Measurements from ENCODE around the gene ACACA.

ACACA gene

DNA sequence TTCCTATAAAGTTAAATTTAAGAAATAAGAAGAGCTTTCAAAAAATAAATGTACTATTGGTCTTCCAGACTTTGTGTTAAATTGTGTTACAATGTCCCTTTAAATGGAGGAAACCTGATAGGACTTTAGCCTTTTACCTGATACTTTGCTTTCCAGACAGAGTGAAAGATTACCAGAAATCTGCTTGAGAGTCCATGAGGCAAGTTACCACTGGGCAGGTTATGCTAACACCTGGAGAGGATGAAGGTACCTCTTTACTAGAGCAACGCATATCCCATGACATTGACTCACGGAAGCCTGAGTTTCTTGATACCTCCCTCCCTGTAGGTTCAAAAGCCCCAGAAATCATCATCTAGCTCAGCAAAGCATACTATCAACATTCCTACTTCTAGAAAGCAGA is 174.7 kb downstream of the ACACA start:
- DNase-seq (ENCODE audit: low read depth in 2 of 2) = no peak

- no peak for DNase-seq (ENCODE audit: low read depth in 2 of 2)
Measured at GRCh38 chr17:37230633-37231032, 176.0 kb downstream of the ACACA start.

DNA sequence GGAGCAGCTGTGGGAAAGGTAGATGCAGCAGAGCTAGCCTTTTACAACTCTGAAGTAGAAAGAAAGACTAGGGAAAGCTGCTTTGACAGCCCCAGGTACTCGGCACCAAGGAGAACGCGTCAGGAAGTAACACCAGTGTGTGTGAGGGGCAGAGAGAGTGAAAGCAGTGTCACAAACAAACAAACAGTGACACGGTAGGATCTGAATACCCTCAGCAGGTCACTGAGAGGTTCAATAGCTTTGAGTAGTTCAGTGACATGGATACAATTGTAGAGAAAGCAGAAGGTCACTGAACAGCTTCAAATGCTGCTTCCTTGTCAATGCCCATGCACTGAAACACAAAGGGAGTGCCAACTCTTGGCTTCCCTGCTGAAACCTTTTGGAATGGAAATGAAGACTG is 181.2 kb downstream of the ACACA start:
- DNase-seq (ENCODE audit: low read depth in 2 of 2) = no peak

DNA sequence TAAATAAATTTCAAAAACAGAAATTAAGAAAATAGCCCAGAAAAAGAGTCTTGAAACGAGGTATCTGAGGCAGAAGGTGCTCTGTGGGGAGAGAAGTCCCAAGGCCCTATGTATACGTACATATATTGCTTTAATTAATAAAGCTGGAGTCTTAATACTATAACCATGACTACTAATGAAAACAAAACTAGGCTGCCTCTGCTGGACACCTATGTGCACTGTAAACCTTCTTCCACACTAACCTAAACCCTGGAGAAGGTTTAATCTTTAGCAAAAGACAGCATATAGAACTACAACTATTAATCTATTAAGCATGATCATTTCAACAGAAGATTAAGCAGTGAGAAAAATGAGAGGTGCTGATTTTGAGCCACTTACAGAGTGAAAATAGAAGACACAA is 184.8 kb downstream of the ACACA start:
- no peak for DNase-seq (ENCODE audit: low read depth in 2 of 2)

DNA sequence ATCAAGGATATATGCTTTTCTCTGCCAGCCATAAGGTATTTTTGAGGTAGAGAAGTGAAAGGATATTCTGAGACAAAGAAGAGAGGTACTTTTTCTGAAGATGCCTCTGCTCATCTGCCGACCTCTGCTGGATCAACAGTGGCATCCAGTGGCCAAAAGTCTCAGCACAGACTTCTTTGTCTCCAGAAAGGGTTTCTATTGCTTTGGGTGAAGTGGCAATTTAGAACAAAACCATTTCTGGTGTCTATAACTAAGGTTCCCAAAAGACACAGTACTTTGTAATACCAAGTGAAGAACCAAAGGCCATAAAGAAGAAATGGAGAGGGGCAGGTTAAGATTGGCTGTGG is 186.1 kb downstream of the ACACA start:
- DNase-seq (ENCODE audit: low read depth in 2 of 2) = no peak

- no peak for DNase-seq (ENCODE audit: low read depth in 2 of 2)
Measured at GRCh38 chr17:37219876-37220606, 186.6 kb downstream of the ACACA start.

GRCh38 chr17:37218849-37219248 is 187.8 kb downstream of the ACACA start:
- DNase-seq (ENCODE audit: low read depth in 2 of 2) = no peak

GRCh38 chr17:37214416-37214815 is 192.2 kb downstream of the ACACA start:
- no peak for DNase-seq (ENCODE audit: low read depth in 2 of 2)

- no peak for DNase-seq (ENCODE audit: low read depth in 2 of 2)
Measured at GRCh38 chr17:37213927-37214326, 192.7 kb downstream of the ACACA start.

- no peak for DNase-seq (ENCODE audit: low read depth in 2 of 2)
Measured at GRCh38 chr17:37212179-37212578, 194.5 kb downstream of the ACACA start.

GRCh38 chr17:37211136-37211535 is 195.5 kb downstream of the ACACA start:
- DNase-seq (ENCODE audit: low read depth in 2 of 2) = no peak

- DNase-seq (ENCODE audit: low read depth in 2 of 2) = no peak
Measured at GRCh38 chr17:37207103-37207502, 199.5 kb downstream of the ACACA start.

- DNase-seq (ENCODE audit: low read depth in 2 of 2) = no peak
Measured at GRCh38 chr17:37206299-37206698, 200.3 kb downstream of the ACACA start.

- no peak for DNase-seq (ENCODE audit: low read depth in 2 of 2)
Measured at GRCh38 chr17:37200497-37200896, 206.1 kb downstream of the ACACA start.

- DNase-seq (ENCODE audit: low read depth in 2 of 2) = no peak
Measured at GRCh38 chr17:37197336-37197735, 209.3 kb downstream of the ACACA start.

GRCh38 chr17:37194208-37194607 is 212.4 kb downstream of the ACACA start:
- DNase-seq (ENCODE audit: low read depth in 2 of 2) = no peak

- no peak for DNase-seq (ENCODE audit: low read depth in 2 of 2)
Measured at GRCh38 chr17:37191219-37191618, 215.4 kb downstream of the ACACA start.

GRCh38 chr17:37190493-37190892 is 216.1 kb downstream of the ACACA start:
- no peak for DNase-seq (ENCODE audit: low read depth in 2 of 2)

GRCh38 chr17:37188157-37188556 is 218.5 kb downstream of the ACACA start:
- DNase-seq (ENCODE audit: low read depth in 2 of 2) = no peak

- no peak for DNase-seq (ENCODE audit: low read depth in 2 of 2)
Measured at GRCh38 chr17:37187262-37187661, 219.4 kb downstream of the ACACA start.

- DNase-seq (ENCODE audit: low read depth in 2 of 2) = no peak
Measured at GRCh38 chr17:37182786-37183465, 223.7 kb downstream of the ACACA start.

- no peak for DNase-seq (ENCODE audit: low read depth in 2 of 2)
Measured at GRCh38 chr17:37180376-37180775, 226.3 kb downstream of the ACACA start.

GRCh38 chr17:37179893-37180292 is 226.7 kb downstream of the ACACA start:
- DNase-seq (ENCODE audit: low read depth in 2 of 2) = no peak
